COR-L47 (cell line): ENCODE data around the gene APP.

Experiments used
- DNase-seq: peaks from one replicate; lab custom pipeline; 2025; lab: John Stamatoyannopoulos, UW

Gene APP

GRCh38 chr21:25977068-25977611 lies 193.4 kb downstream of the APP start:
- DNase-seq: no peak

GRCh38 chr21:25974964-25975363 lies 195.6 kb downstream of the APP start:
- DNase-seq: no peak

- DNase-seq: no peak
Measured at GRCh38 chr21:25970254-25970930, 200.2 kb downstream of the APP start.

GRCh38 chr21:25967901-25968438 lies 202.6 kb downstream of the APP start:
- DNase-seq: no peak

GRCh38 chr21:25967181-25967900 lies 203.2 kb downstream of the APP start:
- DNase-seq: no peak

- no peak for DNase-seq
Measured at GRCh38 chr21:25965951-25966707, 204.4 kb downstream of the APP start.

GRCh38 chr21:25964926-25965325 lies 205.6 kb downstream of the APP start:
- no peak for DNase-seq

GRCh38 chr21:25964015-25964414 lies 206.6 kb downstream of the APP start:
- DNase-seq: no peak

GRCh38 chr21:25963181-25963580 lies 207.4 kb downstream of the APP start:
- no peak for DNase-seq

- DNase-seq: no peak
Measured at GRCh38 chr21:25961042-25961441, 209.5 kb downstream of the APP start.

- DNase-seq: no peak
Measured at GRCh38 chr21:25960402-25960801, 210.2 kb downstream of the APP start.

- DNase-seq: no peak
Measured at GRCh38 chr21:25959799-25960198, 210.8 kb downstream of the APP start.

GRCh38 chr21:25956993-25957714 lies 213.4 kb downstream of the APP start:
- DNase-seq: no peak

- no peak for DNase-seq
Measured at GRCh38 chr21:25955646-25956045, 214.9 kb downstream of the APP start.

GRCh38 chr21:25953659-25954058 lies 216.9 kb downstream of the APP start:
- DNase-seq: no peak

GRCh38 chr21:25953196-25953595 lies 217.4 kb downstream of the APP start:
- no peak for DNase-seq

GRCh38 chr21:25952306-25952705 lies 218.3 kb downstream of the APP start:
- no peak for DNase-seq

- no peak for DNase-seq
Measured at GRCh38 chr21:25949701-25950100, 220.9 kb downstream of the APP start.

GRCh38 chr21:25944672-25945213 lies 225.8 kb downstream of the APP start:
- DNase-seq: no peak

- no peak for DNase-seq
Measured at GRCh38 chr21:25944082-25944481, 226.5 kb downstream of the APP start.

- no peak for DNase-seq
Measured at GRCh38 chr21:25942135-25942534, 228.4 kb downstream of the APP start.

GRCh38 chr21:25939396-25939761 lies 231.2 kb downstream of the APP start:
- DNase-seq: no peak
